Keratinocyte (primary cell): ENCODE measurements around the gene GRN. TPM values are rescaled to one million over a fixed set of nuclear protein-coding genes. Genes with fewer than 3 reads are reported as not detected.

ENCODE experiments used
- DNase-seq: peaks from one replicate; pipeline ENCODE4 v3.0.0-alpha.2; 2011; ENCODE audit warnings: low read depth, missing footprints, low spot score
- FAIRE-seq: peaks from 2 replicates; lab custom pipeline; 2011; peaks lifted over from hg19 to GRCh38; lab: Jason Lieb, UNC
- H2AFZ ChIP-seq: 2 replicates; pipeline ENCODE4 v1.6.0; 2012; ENCODE audit warnings: low read length, control low read depth, inconsistent platforms; ENCODE audit not compliant: control insufficient read depth
- H3K27ac ChIP-seq: 2 replicates; pipeline ENCODE4 v1.5.1; 2011; ENCODE audit warnings: low read length; ENCODE audit not compliant: control insufficient read depth, insufficient read depth
- H3K27me3 ChIP-seq: 3 replicates; pipeline ENCODE4 v1.6.0; 2011; ENCODE audit warnings: low read length; ENCODE audit not compliant: control insufficient read depth, insufficient read depth; ENCODE audit errors: extremely low read depth
- H3K36me3 ChIP-seq, 2 experiments: 2 replicates in 1 of 2; 3 replicates in 1 of 2; pipeline ENCODE4 v1.5.1; 2011; ENCODE audit warnings: low read length in 2 of 2, mild to moderate bottlenecking in 1 of 2; ENCODE audit not compliant: control insufficient read depth in 2 of 2, insufficient read depth in 2 of 2; ENCODE audit errors: extremely low read depth in 1 of 2
- H3K4me1 ChIP-seq: 3 replicates; pipeline ENCODE4 v1.5.1; 2011; ENCODE audit warnings: low read length; ENCODE audit not compliant: control insufficient read depth, insufficient read depth; ENCODE audit errors: extremely low read depth
- H3K4me2 ChIP-seq: 3 replicates; pipeline ENCODE4 v1.6.0; 2011; ENCODE audit warnings: low read depth, low read length; ENCODE audit not compliant: control insufficient read depth, insufficient read depth; ENCODE audit errors: extremely low read depth
- H3K4me3 ChIP-seq, 3 experiments: fragments of 200-600 bp in 1 of 3; sonication (generic) in 1 of 3; 2 replicates in 2 of 3; 3 replicates in 1 of 3; pipeline ENCODE4 v1.5.1; 2011 to 2016; ENCODE audit warnings: low read length in 3 of 3, mild to moderate bottlenecking in 3 of 3, control low read depth in 2 of 3, inconsistent platforms in 1 of 3, low read depth in 1 of 3, mixed read lengths in 1 of 3, mixed run types in 1 of 3, moderate library complexity in 1 of 3; ENCODE audit not compliant: control insufficient read depth in 2 of 3, insufficient read depth in 2 of 3; ENCODE audit errors: extremely low read depth in 1 of 3
- H3K79me2 ChIP-seq: 2 replicates; pipeline ENCODE4 v1.6.0; 2012; ENCODE audit warnings: low read length; ENCODE audit not compliant: control insufficient read depth, insufficient read depth
- H3K9ac ChIP-seq: 3 replicates; pipeline ENCODE4 v1.6.0; 2011; ENCODE audit warnings: low read length; ENCODE audit not compliant: control insufficient read depth, insufficient read depth; ENCODE audit errors: extremely low read depth
- H3K9me1 ChIP-seq: 3 replicates; pipeline ENCODE4 v1.6.0; 2011; ENCODE audit warnings: low read length; ENCODE audit not compliant: control insufficient read depth, insufficient read depth; ENCODE audit errors: extremely low read depth
- H3K9me3 ChIP-seq: 2 replicates; pipeline ENCODE4 v1.5.1; 2012; ENCODE audit warnings: low read depth, low read length; ENCODE audit not compliant: control insufficient read depth
- H4K20me1 ChIP-seq: 3 replicates; pipeline ENCODE4 v1.6.0; 2011; ENCODE audit warnings: low read length; ENCODE audit not compliant: control insufficient read depth, insufficient read depth; ENCODE audit errors: extremely low read depth
- CTCF ChIP-seq, 3 experiments: IDR thresholded peaks in 1 of 3; conservative IDR thresholded peaks in 1 of 3; optimal IDR thresholded peaks in 1 of 3; 2 replicates in 2 of 3; 3 replicates in 1 of 3; pipeline versions ENCODE3 to v1.5.1; 2011; ENCODE audit warnings: low read length in 3 of 3, mild to moderate bottlenecking in 3 of 3, moderate library complexity in 2 of 3, control low read depth in 1 of 3, inconsistent platforms in 1 of 3; ENCODE audit not compliant: insufficient read depth in 2 of 3; ENCODE audit errors: extremely low read depth in 1 of 3
- EZH2 ChIP-seq: IDR thresholded peaks from one replicate; pipeline ENCODE4 v1.6.1; 2012; ENCODE audit warnings: inconsistent platforms, mild to moderate bottlenecking, low read length, moderate library complexity
- dilution Hi-C: fragments of 300-500 bp; cut with MboI; formaldehyde crosslinking; loops from one replicate; pipeline ENCODE4 v1.7.0; 2020; ENCODE audit warnings: low sequenced_read_pairs; ENCODE audit not compliant: extremely low pct_ligation_motif_present
- polyA minus RNA-seq, 3 experiments: library from RNA; depleted of rRNA, polyadenylated mRNA; stranded (reverse); fragments of >200 nt; gene quantifications; 1 replicate in 1 of 3; 2 replicates in 1 of 3; 3 replicates in 1 of 3; pipeline ENCODE4 v1.2.3, GENCODE V29; 2011
- polyA plus RNA-seq, 5 experiments: library from polyadenylated mRNA; depleted of rRNA in 3 of 5; stranded (reverse) in 3 of 5; stranded (forward) in 1 of 5; unstranded in 1 of 5; fragments of >200 nt; gene quantifications; 1 replicate in 1 of 5; 2 replicates in 3 of 5; 3 replicates in 1 of 5; pipeline versions ENCODE4 v1.2.1 to v1.2.3, GENCODE V29; 2011 to 2012; ENCODE audit warnings: missing spikeins in 2 of 5, low read depth in 1 of 5, low replicate concordance in 1 of 5

GRN gene
- polyA plus RNA-seq (179 to 316 TPM (median 274 TPM) in 3 replicates), polyA minus RNA-seq (269 to 862 TPM (median 302 TPM) in 3 replicates)
- 101 TPM for polyA plus RNA-seq (2011; ENCODE audit: low read depth)
- polyA plus RNA-seq (2011; cell fraction: cytosol; rRNA removed) = 328 and 700 TPM in 2 replicates
- 1,175 and 2,003 TPM in 2 replicates for polyA plus RNA-seq (2011; cell fraction: nucleus; rRNA removed)
- polyA plus RNA-seq (2012; ENCODE audit: low replicate concordance) = 414 and 541 TPM in 2 replicates
- 973 TPM for polyA minus RNA-seq (2011; cell fraction: cytosol; rRNA and poly(A)+ RNA removed)
- polyA minus RNA-seq (2011; cell fraction: nucleus; rRNA and poly(A)+ RNA removed) = 1,084 and 1,350 TPM in 2 replicates

- peak within 1 kb of the TSS; percentile 78 for H3K4me2 ChIP-seq
- DNase-seq (peak; percentile 96), FAIRE-seq (peak; percentile 92)
- H3K9ac ChIP-seq = peak within 1 kb of the TSS; percentile 89
- no peaks in the 10 kb centered on the region for H4K20me1 ChIP-seq
- H3K27ac ChIP-seq = peak within 1 kb of the TSS; percentile 91
- H3K27me3 ChIP-seq = no peaks in the 10 kb centered on the region
- TF ChIP-seq EZH2 = no peak
- TF ChIP-seq CTCF (optimal IDR thresholded peaks at IDR 0.05 in 1 of 3, IDR thresholded peaks at IDR 0.05 in 1 of 3, conservative IDR thresholded peaks at IDR 0.05 in 1 of 3; ENCODE audit: extremely low read depth in 1 of 3, insufficient read depth in 2 of 3, low read length in 3 of 3) = no peak
- peaks cover 36% of the 10 kb centered on the region for H3K4me1 ChIP-seq
- peak within 1 kb of the TSS; percentile 80 to 93 (median 81) for H3K4me3 ChIP-seq
- H3K9me3 ChIP-seq = no peaks in the 10 kb centered on the region
- dilution Hi-C loops = no loop called here
- H2AFZ ChIP-seq = peak within 1 kb of the TSS; percentile 78
- H3K79me2 ChIP-seq = peaks cover 15% of the 10 kb centered on the region
- peaks cover 9 to 10% of the 10 kb centered on the region in 2 experiments for H3K36me3 ChIP-seq
- H3K9me1 ChIP-seq = no peaks in the 10 kb centered on the region
Observed at GRCh38 chr17:44344939-44345453, at the start of gene GRN. GRN (plus strand) TSS chr17:44345302; CDS start chr17:44349165, 3,863 bp downstream.

- no peaks in the 10 kb centered on the region for H3K9me1 ChIP-seq
- DNase-seq (peak; percentile 50), FAIRE-seq (peak; percentile 93)
- H3K4me2 ChIP-seq = peak overlapping the region; percentile 52
- dilution Hi-C loops = no loop called here
- no peaks in the 10 kb centered on the region for H3K79me2 ChIP-seq
- H4K20me1 ChIP-seq = no peaks in the 10 kb centered on the region
- peaks cover 0 to 1% of the 10 kb centered on the region in 2 experiments for H3K36me3 ChIP-seq
- H2AFZ ChIP-seq = no peak overlapping the region
- H3K27ac ChIP-seq = no peak overlapping the region
- H3K4me3 ChIP-seq = no peak overlapping the region
- H3K9ac ChIP-seq = no peak overlapping the region
- TF ChIP-seq CTCF (optimal IDR thresholded peaks at IDR 0.05 in 1 of 3, IDR thresholded peaks at IDR 0.05 in 1 of 3, conservative IDR thresholded peaks at IDR 0.05 in 1 of 3; ENCODE audit: extremely low read depth in 1 of 3, insufficient read depth in 2 of 3, low read length in 3 of 3) (no peak), EZH2 (no peak)
- no peaks in the 10 kb centered on the region for H3K27me3 ChIP-seq
- peaks cover 14% of the 10 kb centered on the region for H3K4me1 ChIP-seq
- H3K9me3 ChIP-seq = no peaks in the 10 kb centered on the region
Observed at GRCh38 chr17:44297975-44298374, 47.1 kb upstream of the GRN start.
